Activated T-cell treated with anti-CD3 and anti-CD28 coated beads, Interleukin-2, amount 50 U/mL, for 24 hours (primary cell): Measurements from ENCODE around the gene TM9SF1.
"Not testable (repeated sequence)": the region's sequence is repeated elsewhere in the genome, so short reads cannot be mapped to it uniquely, and the experiment has no call there.

Experiments used
- DNase-seq: peaks from one replicate; pipeline ENCODE4 v3.0.0-alpha.2; 2020
- H3K27ac Mint-ChIP-seq: 2 replicates; pipeline ENCODE4 v1.8.0; 2020; ENCODE audit warnings: mild to moderate bottlenecking, mixed read lengths
- H3K27me3 Mint-ChIP-seq: 2 replicates; pipeline ENCODE4 v1.8.0; 2020; ENCODE audit warnings: mixed read lengths
- H3K36me3 Mint-ChIP-seq: 2 replicates; pipeline ENCODE4 v1.8.0; 2020; ENCODE audit warnings: low read depth, mixed read lengths
- H3K4me1 Mint-ChIP-seq: 2 replicates; pipeline ENCODE4 v1.8.0; 2020; ENCODE audit warnings: low read depth, mixed read lengths
- H3K4me3 Mint-ChIP-seq: 2 replicates; pipeline ENCODE4 v1.8.0; 2020; ENCODE audit warnings: mild to moderate bottlenecking, moderate library complexity, mixed read lengths
- H3K9me3 Mint-ChIP-seq: 2 replicates; pipeline ENCODE4 v1.8.0; 2020; ENCODE audit warnings: mixed read lengths

Gene TM9SF1

GRCh38 chr14:24232645-24233537 is 37.6 kb upstream of the TM9SF1 start, which contains the start of gene GMPR2:
Gene GMPR2 (plus strand): TSS chr14:24232929. CDS start chr14:24233254, 325 bp downstream.
- Mint-ChIP-seq H3K9me3 (no peaks in the 10 kb centered on the region), H3K36me3 (peaks cover 82% of the 10 kb centered on the region), H3K27ac (peak within 1 kb of the TSS; percentile 96), H3K4me1 (peaks cover 57% of the 10 kb centered on the region), H3K4me3 (peak within 1 kb of the TSS; percentile 89), H3K27me3 (no peaks in the 10 kb centered on the region)
- no peak for DNase-seq

GRCh38 chr14:24232121-24232644 is 36.9 kb upstream of the TM9SF1 start, which contains the start of gene NEDD8:
Gene NEDD8 (minus strand): TSS chr14:24232367. CDS start chr14:24232267, 100 bp downstream.
- Mint-ChIP-seq H3K4me1 (peaks cover 55% of the 10 kb centered on the region), H3K9me3 (no peaks in the 10 kb centered on the region), H3K27me3 (no peaks in the 10 kb centered on the region), H3K4me3 (peak within 1 kb of the TSS; percentile 89), H3K27ac (peak within 1 kb of the TSS; percentile 96), H3K36me3 (peaks cover 81% of the 10 kb centered on the region)
- DNase-seq, result peak; percentile 93

- no peak for DNase-seq
- H3K9me3 Mint-ChIP-seq, result no peaks in the 10 kb centered on the region
- H3K27me3 Mint-ChIP-seq, result no peaks in the 10 kb centered on the region
- H3K4me1 Mint-ChIP-seq, result peaks cover 59% of the 10 kb centered on the region
- H3K4me3 Mint-ChIP-seq, result peak overlapping the region; percentile 89
- H3K36me3 Mint-ChIP-seq, result peaks cover 80% of the 10 kb centered on the region
- peak overlapping the region; percentile 96 for H3K27ac Mint-ChIP-seq
These were observed 36.3 kb upstream of the TM9SF1 start for GRCh38 chr14:24231263-24232120.

DNA sequence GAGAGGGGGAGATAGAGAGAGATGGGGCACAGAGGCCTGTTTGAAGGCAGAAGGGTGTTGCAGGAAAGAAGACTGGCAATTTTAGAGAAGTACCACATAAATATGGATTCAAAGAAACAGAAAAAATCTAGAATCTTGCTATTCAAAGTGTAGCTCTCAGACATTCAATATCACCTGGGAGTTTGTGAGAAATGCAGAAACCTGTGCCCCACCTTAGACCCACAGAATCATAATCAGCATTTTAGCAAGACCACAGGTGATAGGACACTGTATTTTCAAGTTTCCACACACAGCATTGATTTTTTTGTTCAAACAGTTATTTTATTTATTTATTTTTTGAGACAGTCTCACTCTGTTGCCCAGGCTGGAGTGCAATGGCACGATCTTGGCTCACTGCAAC is 33.7 kb upstream of the TM9SF1 start:
- no peak for DNase-seq
- Mint-ChIP-seq H3K4me1 (peaks cover 53% of the 10 kb centered on the region), H3K4me3 (no peak overlapping the region), H3K36me3 (peaks cover 74% of the 10 kb centered on the region), H3K27me3 (no peaks in the 10 kb centered on the region), H3K9me3 (no peaks in the 10 kb centered on the region), H3K27ac (peak overlapping the region; percentile 66)

DNA sequence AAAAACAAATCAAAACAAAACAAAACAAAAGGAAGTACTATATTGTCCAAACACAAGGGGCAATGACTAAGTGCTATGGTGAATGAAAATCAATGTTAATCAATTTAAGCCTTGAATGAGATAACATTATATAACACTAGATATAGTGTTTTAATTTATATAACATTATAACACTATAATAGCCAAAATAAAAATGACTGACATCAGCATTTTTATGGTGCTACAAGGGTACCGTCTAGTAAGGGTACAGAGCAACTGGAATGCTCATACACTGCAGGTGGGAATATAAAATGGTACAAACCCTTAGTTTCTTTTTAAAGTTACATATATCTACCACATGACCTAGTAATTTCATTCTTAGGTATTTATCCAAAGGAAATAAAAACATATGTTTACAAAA is 31.2 kb upstream of the TM9SF1 start:
- no peak for DNase-seq
- no peak overlapping the region for H3K27ac Mint-ChIP-seq
- H3K4me3 Mint-ChIP-seq, result no peak overlapping the region
- H3K9me3 Mint-ChIP-seq, result no peaks in the 10 kb centered on the region
- peaks cover 54% of the 10 kb centered on the region for H3K36me3 Mint-ChIP-seq
- H3K27me3 Mint-ChIP-seq, result no peaks in the 10 kb centered on the region
- peaks cover 43% of the 10 kb centered on the region for H3K4me1 Mint-ChIP-seq

GRCh38 chr14:24224618-24225071 is 29.4 kb upstream of the TM9SF1 start:
- DNase-seq, result no peak
- Mint-ChIP-seq H3K4me3 (no peak overlapping the region), H3K4me1 (peaks cover 34% of the 10 kb centered on the region), H3K36me3 (peaks cover 51% of the 10 kb centered on the region), H3K27ac (peak overlapping the region; percentile 66), H3K9me3 (no peaks in the 10 kb centered on the region), H3K27me3 (no peaks in the 10 kb centered on the region)

DNA sequence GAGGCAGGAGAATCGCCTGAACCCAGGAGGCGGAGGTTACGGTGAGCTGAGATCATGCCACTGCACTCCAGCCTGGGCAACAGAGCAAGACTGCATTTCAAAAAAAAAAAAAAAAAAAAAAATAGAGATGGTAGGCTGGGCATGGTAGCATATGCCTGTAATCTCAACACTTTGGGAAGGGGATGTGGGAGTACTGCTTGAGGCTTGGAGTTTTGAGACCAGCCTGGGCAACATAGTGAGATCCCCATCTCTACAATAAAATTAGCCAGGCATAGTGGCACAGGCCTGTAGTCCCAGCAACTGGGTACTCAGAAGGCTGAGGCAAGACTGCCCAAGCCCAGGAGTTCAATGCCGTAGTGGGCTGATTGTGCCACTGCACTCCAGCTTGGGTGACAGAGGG is 27.7 kb upstream of the TM9SF1 start:
- H3K27ac Mint-ChIP-seq, DNase-seq, H3K27me3 Mint-ChIP-seq, H3K9me3 Mint-ChIP-seq, H3K4me3 Mint-ChIP-seq: not testable (repeated sequence)
- H3K36me3 Mint-ChIP-seq, result peaks cover 45% of the 10 kb centered on the region
- peaks cover 27% of the 10 kb centered on the region for H3K4me1 Mint-ChIP-seq

DNA sequence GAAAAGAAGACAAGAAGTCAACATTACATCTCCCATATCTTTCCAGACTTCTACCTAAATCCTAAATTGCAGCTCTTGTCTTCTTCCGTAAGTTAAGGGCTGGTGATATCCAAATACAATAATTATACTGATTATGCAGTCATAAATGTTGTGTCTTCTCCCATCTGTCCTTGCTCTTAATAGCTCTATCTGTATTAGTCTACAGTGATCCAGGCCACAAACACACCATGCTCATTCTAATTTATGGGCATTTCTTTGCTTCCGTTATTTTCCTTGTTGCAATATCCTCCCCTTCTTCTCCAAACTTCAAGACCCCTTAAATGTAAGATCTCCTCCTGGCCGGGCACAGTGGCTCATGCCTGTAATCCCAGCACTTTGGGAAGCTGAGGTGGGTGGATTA is 24.3 kb upstream of the TM9SF1 start:
- Mint-ChIP-seq H3K4me1 (peaks cover 23% of the 10 kb centered on the region), H3K27me3 (no peaks in the 10 kb centered on the region), H3K4me3 (no peak overlapping the region), H3K9me3 (no peaks in the 10 kb centered on the region), H3K36me3 (peaks cover 43% of the 10 kb centered on the region), H3K27ac (no peak overlapping the region)
- DNase-seq, result no peak

DNA sequence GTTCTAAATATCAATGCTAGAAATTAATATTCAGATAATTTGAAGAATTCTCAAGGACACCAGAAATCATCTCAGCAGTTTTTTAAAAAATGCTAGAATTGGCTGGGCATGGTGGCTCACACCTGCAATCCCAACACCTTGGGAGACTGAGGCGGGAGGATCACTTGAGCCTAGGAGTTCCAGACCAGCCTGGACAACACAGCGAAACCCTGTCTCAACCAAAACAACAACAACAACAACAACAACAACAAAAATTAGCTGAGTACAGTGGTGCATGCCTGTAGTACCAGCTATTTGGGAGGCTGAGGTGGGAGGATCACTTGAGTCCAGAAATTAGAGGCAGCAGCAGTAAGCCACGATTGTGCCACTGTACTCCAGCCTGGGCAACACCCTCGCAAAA is 23.8 kb upstream of the TM9SF1 start:
- no peak overlapping the region for H3K27ac Mint-ChIP-seq
- peaks cover 44% of the 10 kb centered on the region for H3K36me3 Mint-ChIP-seq
- H3K27me3 Mint-ChIP-seq, result no peaks in the 10 kb centered on the region
- H3K4me1 Mint-ChIP-seq, result peaks cover 25% of the 10 kb centered on the region
- no peak for DNase-seq
- no peaks in the 10 kb centered on the region for H3K9me3 Mint-ChIP-seq
- H3K4me3 Mint-ChIP-seq, result no peak overlapping the region

GRCh38 chr14:24216876-24217275 is 21.6 kb upstream of the TM9SF1 start:
- H3K27ac Mint-ChIP-seq, result peak overlapping the region; percentile 97
- H3K9me3 Mint-ChIP-seq, DNase-seq, H3K4me3 Mint-ChIP-seq, H3K27me3 Mint-ChIP-seq: not testable (repeated sequence)
- peaks cover 40% of the 10 kb centered on the region for H3K4me1 Mint-ChIP-seq
- peaks cover 64% of the 10 kb centered on the region for H3K36me3 Mint-ChIP-seq

- peaks cover 45% of the 10 kb centered on the region for H3K4me1 Mint-ChIP-seq
- peak overlapping the region; percentile 94 for H3K4me3 Mint-ChIP-seq
- no peaks in the 10 kb centered on the region for H3K9me3 Mint-ChIP-seq
- peak overlapping the region; percentile 97 for H3K27ac Mint-ChIP-seq
- H3K36me3 Mint-ChIP-seq, result peaks cover 70% of the 10 kb centered on the region
- DNase-seq, result no peak
- H3K27me3 Mint-ChIP-seq, result no peaks in the 10 kb centered on the region
These were observed 21.1 kb upstream of the TM9SF1 start for GRCh38 chr14:24216345-24216699.

DNA sequence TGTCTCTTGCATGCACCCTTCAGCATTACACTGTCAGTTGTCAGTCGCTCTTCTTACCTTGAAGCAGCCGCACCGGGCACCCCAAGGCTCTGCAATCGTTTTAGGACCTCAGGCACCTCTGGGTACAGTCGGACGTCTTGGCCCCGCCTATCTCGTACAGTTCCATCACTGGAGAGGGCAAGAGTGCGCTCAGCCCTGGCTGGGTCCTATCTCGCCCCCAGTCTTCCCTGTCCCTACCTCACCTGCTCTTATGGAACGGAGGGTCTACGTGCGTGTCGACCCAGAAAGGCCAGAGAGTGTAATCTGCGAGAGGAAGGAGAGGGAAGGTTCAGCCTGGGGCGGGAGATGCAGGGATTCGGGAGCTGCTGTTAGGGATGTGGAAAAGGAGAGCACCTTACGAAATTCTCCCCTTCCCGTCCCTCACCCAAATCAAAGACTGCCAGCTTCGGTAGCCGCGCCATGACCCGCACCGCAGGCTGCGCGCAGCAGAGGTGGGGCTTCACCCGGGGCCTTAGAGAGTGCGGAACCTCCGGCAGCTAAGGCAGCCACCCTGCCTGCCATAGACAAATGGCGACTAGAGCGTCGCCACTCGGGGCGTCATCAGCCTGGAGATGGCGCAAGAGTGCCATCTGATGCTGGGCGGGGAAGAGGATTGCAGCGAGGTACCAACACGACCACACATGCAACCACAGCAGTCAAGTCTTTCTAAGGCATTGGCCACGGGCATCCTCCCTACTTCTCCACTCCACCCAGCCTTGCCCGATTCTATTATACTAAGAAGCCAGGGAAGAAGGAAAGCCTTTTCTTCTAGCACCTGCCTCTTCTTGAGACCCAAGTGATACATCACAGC is 20.5 kb upstream of the TM9SF1 start, which contains the start of gene MDP1:
MDP1 (minus strand) TSS at position 572 of the 850 bp plus-strand sequence; CDS start at position 461, 111 bp downstream.
- Mint-ChIP-seq H3K36me3 (peaks cover 74% of the 10 kb centered on the region), H3K9me3 (no peaks in the 10 kb centered on the region), H3K27ac (peak within 1 kb of the TSS; percentile 97), H3K27me3 (no peaks in the 10 kb centered on the region), H3K4me1 (peaks cover 51% of the 10 kb centered on the region), H3K4me3 (peak within 1 kb of the TSS; percentile 94)
- peak; percentile 87 for DNase-seq

DNA sequence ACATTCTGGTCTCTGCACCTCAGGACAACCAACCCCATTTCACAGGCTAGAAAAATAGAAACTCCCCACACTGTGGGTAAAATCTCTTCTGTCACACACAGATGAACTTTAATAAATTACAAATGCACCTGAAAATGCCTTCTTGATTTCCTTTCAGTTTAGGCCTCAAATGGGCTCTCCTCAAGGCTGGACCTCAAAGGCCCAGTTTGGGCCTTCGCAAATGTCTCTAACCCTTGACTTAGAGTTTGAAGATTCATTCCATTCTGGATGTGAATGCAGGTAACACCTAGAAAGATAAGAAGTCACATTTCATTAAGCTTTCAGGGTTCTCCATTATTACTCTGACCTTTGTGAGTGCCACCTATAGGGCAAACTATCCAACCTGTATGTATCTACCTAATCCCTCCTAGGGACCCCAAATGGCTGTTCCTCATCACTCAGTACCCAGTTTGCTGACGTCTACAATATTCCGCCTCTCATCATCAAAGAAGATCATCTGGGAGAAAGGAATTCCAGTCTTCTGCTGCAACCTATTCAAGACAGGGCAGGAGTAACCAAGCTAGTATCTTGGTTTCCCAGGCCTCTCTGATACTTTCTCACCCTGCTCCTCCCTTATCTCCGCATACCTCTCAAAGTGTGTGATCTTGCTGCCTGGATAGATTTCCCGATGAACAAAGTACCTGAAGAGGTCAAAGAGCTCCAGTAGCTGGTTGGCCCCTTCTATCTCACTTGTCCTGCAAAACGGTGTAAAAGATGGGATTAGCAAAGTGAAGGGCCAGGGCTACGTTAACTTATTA is 18.8 kb upstream of the TM9SF1 start:
- H3K36me3 Mint-ChIP-seq, result peaks cover 86% of the 10 kb centered on the region
- H3K27me3 Mint-ChIP-seq, result no peaks in the 10 kb centered on the region
- no peak for DNase-seq
- peak overlapping the region; percentile 94 for H3K4me3 Mint-ChIP-seq
- no peaks in the 10 kb centered on the region for H3K9me3 Mint-ChIP-seq
- H3K27ac Mint-ChIP-seq, result peak overlapping the region; percentile 97
- H3K4me1 Mint-ChIP-seq, result peaks cover 65% of the 10 kb centered on the region
